Measurements from ENCODE around the gene DIO2.

Gene DIO2

DNA sequence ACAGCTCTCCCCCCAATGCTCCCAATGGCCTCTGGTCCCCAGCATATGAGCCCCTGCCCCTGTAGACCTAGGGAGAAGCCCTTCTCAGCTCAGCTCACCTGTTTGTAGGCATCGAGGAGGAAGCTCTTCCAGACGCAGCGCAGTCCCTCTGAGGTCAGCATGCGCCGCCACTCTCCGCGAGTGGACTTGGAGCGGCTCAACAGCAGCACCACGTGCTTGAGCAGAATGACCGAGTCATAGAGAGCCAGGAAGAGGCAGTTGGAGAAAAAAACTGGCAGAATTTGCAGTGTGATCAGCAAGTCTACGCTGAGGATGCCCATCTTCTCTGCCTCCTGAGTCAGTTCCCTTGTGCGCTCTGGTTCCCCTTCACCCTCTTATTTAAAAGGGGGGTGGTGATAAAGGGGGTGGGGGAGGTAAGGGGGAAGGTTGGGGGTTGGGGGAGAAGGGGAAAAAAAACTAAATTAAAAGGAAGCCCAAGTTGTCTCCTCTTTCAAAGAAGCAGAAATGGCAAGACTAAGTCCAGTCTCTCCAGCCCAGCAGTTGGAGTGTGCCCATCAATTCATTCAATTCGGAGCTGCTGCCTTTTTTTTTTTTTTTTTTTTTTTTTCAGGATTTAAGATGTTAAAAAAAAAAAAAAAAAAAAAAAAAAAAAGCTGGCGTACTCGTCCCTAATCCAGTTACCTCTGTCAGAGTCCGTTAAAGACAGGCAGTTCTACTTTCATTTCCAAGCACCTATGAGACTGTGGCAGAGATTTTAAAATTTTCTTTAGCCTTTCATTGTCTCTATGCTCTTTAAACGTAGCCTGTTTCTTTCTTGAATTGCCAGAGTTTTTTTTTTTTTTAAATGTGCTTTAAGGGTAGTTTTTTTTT lies at the start of gene DIO2:
Gene DIO2 (minus strand): TSS at position 352 of the 870 bp plus-strand sequence. CDS start 32 bp downstream, at position 320.
- in situ Hi-C loops (cut with HindIII; ENCODE audit: low pct_ligation_motif_present, low pct_unique_long_range_greater_than_20kb, low sequenced_read_pairs): no loop called here
- DNase-seq: peak; percentile 7

DNA sequence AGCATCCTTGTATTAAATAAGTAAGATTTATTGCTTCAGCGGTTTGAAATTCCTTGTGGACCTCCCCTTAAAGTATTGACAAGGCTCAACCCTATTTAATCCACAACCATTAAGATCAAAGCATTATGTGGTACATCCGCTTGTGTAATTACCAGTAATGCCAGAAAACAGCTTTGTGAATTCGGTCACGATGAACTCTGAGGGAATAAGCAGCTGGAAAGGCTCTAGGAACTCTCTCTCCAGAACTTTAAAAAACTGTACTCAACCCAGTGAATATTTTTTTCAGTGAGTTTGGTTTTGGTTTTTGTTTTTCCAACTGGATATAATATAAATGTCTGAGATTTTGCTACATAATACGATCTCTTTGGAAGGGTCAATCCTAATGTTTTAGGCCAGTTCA lies 49.3 kb upstream of the DIO2 start:
- DNase-seq: no peak
- in situ Hi-C loops (cut with HindIII; ENCODE audit: low pct_ligation_motif_present, low pct_unique_long_range_greater_than_20kb, low sequenced_read_pairs): no loop called here

DNA sequence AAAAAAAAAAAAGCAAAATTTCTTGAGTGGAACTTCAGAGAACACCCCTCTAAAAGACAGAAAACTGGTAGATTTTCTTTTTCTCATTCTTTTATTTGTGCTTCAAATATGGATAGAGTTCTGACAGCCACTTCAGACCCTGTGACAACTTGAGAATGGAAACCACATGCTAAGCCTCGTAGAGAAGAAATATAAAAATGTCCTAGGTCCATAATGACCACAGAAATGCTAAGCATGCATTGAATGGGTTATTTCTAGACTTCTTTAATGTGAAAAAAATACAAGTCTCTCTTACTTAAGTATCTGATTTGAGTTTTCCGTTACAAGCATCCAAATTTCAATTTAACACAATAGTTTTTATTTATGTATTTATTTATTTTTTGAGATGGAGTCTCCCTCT lies 28.3 kb upstream of the DIO2 start:
- in situ Hi-C loops (cut with HindIII; ENCODE audit: low pct_ligation_motif_present, low pct_unique_long_range_greater_than_20kb, low sequenced_read_pairs): no loop called here
- no peak for DNase-seq

DNA sequence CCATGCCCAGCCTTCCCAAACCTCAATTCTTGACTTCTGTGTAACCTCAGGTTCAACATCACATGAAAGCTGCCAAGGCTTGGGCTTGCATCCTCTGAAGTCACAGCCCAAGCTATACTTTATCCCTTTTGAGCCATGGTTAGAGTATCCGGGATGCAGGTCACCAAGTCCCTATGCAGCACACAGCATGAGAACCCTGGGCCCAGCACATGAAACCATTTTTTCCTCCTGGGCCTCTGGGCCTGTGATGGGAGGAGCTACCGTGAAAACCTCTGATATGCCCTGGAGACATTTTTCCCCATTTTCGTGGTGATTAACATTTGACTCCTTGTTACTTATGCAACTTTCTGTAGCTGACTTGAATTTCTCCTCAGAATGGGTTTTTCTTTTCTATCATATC lies 25.8 kb upstream of the DIO2 start:
- no peak for DNase-seq
- in situ Hi-C loops (cut with HindIII; ENCODE audit: low pct_ligation_motif_present, low pct_unique_long_range_greater_than_20kb, low sequenced_read_pairs): no loop called here

DNA sequence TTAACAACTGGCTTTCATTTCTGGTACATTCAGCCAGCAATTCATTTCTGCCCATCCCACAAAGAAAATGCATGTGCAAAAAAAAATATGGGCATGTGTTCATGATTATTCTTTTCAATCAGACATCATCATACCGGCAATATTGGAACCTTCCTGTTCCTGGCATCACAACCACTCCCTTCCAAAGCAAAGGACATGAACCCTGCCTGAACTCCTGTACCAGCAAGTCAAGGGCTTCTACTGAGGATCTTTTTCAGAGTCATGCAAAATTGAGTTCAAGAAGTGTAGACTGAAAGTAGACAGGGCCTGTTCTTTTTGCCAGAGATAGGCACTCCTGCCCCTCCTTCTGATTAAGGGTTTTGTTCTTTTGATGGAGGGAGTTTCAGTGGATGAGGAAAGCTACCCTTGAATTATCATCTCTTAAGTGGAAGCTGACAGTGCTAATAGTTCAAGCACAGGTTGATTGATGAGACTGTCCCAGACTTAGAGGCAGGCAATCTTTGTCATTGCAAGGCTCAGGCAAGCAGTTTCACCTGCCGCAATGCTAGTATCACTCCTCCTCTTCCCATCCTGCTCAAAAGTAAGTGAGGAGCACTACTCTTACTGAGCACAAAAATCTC lies 22.3 kb upstream of the DIO2 start:
- in situ Hi-C loops (cut with HindIII; ENCODE audit: low pct_ligation_motif_present, low pct_unique_long_range_greater_than_20kb, low sequenced_read_pairs): no loop called here
- DNase-seq: no peak

DNA sequence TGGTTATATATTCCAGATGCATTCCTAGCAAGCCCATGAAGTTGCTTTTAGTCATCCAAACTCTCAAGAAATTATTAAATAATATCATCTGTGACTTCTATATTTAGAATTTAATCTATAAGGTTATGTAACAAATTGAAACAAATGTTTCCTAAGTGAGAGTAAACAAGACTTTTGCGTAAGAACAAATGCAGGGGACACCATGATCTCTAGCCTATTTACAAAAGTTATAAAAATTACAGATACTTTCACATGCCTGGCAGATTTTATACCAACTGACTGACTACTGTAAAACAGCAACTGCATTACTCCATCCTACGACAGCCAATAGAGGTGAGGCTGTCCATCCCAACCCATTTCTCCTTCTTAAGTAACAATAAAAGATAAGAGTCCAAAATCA lies 20.4 kb upstream of the DIO2 start:
- DNase-seq: no peak
- in situ Hi-C loops (cut with HindIII; ENCODE audit: low pct_ligation_motif_present, low pct_unique_long_range_greater_than_20kb, low sequenced_read_pairs): no loop called here

DNA sequence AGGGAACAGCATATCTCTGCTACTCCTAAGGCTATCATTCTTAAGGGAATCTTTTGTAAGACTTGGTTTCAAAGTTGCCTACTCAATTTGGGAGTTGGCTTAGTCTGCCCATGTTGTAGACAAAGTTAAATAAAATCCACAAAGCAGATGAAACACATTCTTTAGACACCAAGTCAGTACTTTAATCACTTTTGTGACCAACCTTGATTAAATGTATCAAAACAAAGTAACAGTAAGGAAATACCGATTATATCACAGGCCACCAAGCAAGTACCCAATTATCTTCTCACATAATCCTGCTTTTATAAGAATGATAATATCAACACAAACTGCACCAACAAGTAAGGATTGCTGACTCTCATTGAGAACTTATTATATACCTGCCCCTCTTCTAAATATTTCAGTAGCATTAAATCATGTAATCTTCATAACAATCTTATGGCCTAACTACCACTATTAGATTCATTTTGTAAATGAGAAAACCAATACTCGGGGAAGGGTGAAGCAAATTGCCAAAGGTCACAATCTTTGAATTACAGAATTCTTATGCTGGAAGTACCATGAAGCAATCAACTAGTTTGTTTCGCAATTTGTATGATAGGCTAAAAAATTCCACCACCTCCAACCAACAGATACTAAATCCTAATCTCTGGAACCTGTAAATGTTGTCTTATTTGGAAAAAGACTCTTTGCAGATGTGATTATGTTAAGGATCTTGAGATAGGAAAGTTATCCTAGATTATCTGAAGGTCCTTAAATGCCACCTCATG lies 12.6 kb upstream of the DIO2 start:
- no peak for DNase-seq
- in situ Hi-C loops (cut with HindIII; ENCODE audit: low pct_ligation_motif_present, low pct_unique_long_range_greater_than_20kb, low sequenced_read_pairs): no loop called here

DNA sequence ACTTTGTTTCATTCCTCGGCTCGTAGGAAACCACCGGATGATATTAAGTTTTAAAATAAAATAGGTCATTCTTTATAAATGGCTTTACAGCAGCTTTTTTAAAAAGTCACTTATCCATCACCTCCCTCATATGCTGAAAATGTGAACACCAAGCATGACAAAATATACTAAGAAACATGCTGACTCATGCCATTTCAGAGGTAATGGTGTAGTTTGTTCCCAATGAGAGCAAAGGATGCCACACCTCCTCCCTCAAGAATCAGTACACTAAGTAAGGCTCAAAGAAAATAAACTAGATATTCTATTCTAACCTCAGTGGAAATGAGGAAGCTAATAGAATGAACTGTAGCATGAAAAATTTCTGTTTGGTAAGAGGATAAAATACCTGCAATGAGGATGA lies 5.5 kb upstream of the DIO2 start:
- in situ Hi-C loops (cut with HindIII; ENCODE audit: low pct_ligation_motif_present, low pct_unique_long_range_greater_than_20kb, low sequenced_read_pairs): no loop called here
- no peak for DNase-seq

DNA sequence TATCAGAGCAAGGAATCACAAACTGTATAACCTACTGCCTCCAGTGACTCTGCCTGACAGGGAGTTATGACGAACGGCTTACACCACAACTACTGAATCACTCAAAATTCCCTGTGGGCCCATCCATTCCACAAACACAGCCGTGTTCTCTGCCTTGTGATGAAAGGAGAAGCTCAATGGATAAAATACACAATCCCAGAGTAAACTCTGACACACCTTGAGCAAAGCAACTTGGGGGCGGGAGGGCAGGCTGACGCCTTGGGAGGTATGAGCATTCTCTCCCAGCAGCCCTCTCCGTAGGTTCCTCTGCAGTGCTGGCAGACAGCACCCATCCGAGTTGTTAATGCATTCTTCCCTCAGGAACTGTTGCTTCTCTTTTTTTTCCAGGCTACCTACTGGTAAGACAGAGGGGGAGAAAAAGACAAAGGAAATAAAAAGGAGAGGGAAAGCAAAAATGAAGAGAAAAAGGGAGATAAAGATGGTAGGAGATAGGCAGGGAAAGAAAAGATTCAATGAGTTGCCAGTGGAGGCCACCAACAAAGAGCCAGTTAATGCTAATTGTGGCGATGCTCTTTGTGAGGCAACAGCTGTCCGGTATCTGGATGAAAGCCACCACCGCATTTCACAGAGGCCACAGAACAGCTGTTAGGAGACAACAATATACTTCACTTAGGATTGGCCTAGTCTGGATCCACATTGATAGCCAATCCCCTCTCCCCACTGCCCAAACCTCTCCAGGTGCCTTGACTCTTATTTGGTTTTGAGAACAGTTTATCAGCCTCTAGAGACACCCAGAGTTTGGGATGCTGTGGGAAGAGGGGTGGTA lies 4.7 kb upstream of the DIO2 start:
- in situ Hi-C loops (cut with HindIII; ENCODE audit: low pct_ligation_motif_present, low pct_unique_long_range_greater_than_20kb, low sequenced_read_pairs): no loop called here
- DNase-seq: no peak

DNA sequence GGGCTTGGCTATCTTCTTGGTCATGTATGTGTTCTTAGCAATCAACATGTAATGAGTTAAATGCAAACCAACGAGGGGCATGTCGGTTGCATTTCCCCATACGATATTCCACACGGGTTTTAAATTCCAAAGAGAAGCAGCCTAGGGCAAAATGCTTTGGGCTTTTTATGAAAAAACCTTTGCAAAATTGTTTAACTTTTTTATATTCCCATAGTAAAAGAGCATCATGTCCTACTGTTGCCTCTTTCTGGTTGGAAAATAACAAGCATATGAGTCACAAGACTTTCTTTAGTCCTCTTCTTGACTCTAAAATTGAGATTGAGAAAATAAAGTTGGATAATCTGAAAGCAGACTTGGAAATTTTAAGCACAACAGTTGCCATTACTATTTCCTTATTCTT lies 3.8 kb upstream of the DIO2 start:
- DNase-seq: no peak
- in situ Hi-C loops (cut with HindIII; ENCODE audit: low pct_ligation_motif_present, low pct_unique_long_range_greater_than_20kb, low sequenced_read_pairs): no loop called here

DNA sequence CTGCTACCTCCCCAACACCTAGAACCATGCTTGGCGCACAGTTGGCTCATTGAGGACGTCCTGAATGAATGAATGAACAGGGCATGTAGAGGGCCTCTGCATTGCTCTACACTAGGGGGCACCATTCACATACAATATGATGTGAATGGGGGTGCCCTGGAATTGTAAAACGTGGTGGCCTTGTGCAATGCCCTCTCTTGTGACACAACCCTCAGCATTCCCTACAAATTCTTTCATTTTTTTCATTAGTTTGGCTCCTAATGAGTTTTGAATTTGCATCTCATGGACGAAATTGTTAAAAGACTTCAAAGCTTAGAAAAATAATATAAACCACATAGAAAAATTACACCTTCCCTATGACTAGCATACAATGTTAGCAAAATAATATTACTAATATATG lies 2.3 kb upstream of the DIO2 start:
- DNase-seq: peak; percentile 61
- in situ Hi-C loops (cut with HindIII; ENCODE audit: low pct_ligation_motif_present, low pct_unique_long_range_greater_than_20kb, low sequenced_read_pairs): no loop called here

DNA sequence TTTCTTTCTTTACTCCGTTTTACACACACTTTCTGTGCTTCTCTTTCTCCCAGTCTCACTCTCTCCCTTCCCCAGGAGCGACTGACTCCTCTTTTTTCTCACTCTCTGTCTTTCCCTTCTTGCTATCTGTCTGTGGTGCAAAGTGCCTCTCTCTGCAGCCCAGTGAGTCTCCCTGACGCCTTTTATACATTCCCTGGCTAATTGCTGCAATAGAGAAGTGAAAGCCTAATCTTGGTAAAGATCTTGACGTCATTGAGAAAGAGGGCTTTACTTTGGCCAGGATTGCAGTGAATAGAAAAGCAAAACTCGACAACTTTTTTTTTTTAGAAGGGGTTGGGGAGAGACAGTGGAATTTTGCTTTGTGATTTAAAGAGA lies 706 bp upstream of the DIO2 start:
- DNase-seq: peak; percentile 9
- in situ Hi-C loops (cut with HindIII; ENCODE audit: low pct_ligation_motif_present, low pct_unique_long_range_greater_than_20kb, low sequenced_read_pairs): no loop called here

DNA sequence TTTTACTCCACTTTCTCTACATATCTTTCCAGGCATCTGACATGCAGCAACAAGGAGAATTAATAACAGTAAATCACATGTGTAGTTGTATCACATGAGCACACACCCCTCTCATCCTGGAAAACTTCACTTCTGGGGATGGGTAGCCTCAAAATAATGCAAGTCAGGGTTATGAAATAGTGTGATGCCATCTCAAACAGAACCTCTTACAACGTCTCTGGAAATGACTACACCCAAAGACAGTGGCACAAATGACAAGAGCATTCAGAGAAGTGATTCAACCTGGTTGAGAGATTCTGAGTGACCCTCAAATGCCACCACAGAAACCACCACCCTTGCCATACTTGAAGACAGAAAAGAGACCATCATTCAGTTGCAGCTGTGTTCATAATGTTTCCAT lies 2.8 kb downstream of the DIO2 start:
- in situ Hi-C loops (cut with HindIII; ENCODE audit: low pct_ligation_motif_present, low pct_unique_long_range_greater_than_20kb, low sequenced_read_pairs): no loop called here
- DNase-seq: no peak

DNA sequence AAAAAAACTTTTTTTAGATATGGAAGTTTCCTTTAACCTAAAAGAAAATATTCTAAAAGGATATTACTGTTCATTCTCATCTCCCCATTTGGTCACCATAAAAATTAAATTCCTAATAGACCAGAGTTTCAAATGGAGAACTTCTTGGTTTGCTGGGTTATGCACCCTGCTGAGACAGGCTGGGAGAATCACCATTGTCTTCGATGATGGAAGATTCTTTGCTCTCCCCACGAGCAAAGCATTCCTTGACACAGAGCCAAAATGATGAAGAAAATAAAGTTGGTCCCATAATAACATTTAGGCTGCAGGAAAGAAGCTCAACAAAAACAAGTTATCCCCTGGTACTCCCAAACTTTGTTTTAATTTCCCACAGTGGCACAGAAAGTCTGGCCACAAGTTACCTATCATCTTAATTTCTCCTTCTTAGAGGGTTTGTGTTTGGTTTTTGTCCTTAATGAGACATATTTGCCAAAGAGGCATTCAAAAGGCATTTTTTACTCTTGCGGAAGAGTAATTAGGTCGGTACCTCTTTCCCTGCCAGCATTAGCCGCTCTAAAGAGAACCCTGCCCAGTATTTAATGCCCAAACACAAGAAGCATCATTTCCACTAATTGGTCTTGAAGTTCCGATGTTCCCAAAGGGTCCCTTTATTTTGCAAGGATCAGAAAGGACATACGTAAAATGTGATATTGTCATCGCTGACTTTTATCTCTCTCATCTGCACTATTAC lies 4.8 kb downstream of the DIO2 start:
- in situ Hi-C loops (cut with HindIII; ENCODE audit: low pct_ligation_motif_present, low pct_unique_long_range_greater_than_20kb, low sequenced_read_pairs): no loop called here
- no peak for DNase-seq

DNA sequence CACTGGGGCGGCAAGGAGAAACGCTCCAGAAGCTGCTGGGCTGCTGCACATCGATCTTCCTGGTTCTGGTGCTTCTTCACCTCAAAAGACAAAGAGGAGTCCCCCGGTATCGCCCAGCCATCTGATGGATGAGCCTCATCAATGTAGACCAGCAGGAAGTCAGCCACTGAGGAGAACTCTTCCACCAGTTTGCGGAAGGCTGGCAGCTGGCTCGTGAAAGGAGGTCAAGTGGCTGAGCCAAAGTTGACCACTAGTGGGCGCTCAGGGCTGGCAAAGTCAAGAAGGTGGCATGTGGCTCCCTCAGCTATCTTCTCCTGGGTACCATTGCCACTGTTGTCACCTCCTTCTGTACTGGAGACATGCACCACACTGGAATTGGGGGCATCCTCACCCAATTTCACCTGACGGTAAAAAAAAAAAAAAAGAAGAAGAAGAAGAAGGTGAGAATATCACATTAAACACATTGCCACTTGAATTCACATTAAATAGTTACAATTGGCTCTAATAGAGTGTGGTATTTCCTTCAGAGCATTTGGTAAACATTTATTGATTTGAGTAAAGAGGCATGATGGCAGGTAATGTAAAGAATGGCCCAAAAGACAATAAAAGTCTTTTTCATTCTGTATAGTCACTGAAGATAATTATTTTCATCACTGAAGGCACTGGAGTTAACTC lies 8.3 kb downstream of the DIO2 start:
- in situ Hi-C loops (cut with HindIII; ENCODE audit: low pct_ligation_motif_present, low pct_unique_long_range_greater_than_20kb, low sequenced_read_pairs): no loop called here
- DNase-seq: peak; percentile 28

DNA sequence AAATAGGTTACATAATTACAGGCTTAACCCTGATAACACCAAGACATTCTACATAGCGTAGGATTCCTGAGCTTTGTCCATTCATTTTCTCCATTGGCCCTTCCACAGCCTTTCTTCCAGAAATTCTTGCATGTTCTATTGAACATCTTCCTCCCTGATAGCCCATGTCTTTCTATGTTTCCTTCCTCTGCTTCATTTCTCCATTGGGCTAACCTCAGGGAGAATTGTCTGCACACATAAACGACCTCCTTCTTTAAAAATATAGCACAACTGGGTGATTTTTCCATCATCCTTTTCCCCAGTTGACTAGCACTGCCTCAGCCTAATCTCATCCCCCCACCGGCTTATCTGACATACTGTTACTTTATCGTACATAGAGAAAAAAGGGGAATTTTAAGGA lies 11.2 kb downstream of the DIO2 start:
- no peak for DNase-seq
- in situ Hi-C loops (cut with HindIII; ENCODE audit: low pct_ligation_motif_present, low pct_unique_long_range_greater_than_20kb, low sequenced_read_pairs): no loop called here

DNA sequence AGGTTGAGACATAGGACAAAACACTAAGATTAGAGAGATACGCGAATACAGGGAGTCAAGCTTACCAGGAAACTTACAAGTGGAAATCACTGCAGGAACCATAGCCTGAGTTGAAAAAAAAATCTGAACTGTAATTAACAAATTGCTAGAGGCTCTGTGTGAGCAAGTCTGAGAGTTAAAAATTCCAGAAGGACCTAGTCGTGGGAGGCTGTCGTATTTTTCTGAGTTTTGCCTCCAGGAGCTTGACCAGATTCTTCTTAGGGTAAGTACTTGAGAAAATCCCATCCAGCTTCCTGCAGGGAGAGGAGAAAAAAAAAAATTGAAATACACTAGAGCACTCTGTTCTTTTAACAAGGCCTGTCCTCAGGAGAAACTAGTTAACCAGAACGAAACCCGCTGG lies 22.7 kb downstream of the DIO2 start:
- no peak for DNase-seq
- in situ Hi-C loops (cut with HindIII; ENCODE audit: low pct_ligation_motif_present, low pct_unique_long_range_greater_than_20kb, low sequenced_read_pairs): no loop called here
